Raji (cell line): Measurements from ENCODE around the gene ALDH1L2.

Experiments used
- POLR2A ChIP-seq: IDR thresholded peaks from 2 replicates; pipeline ENCODE4 v1.6.1; 2011; ENCODE audit warnings: low read depth, low read length, control low read depth; ENCODE audit not compliant: insufficient read depth

ALDH1L2 gene

DNA sequence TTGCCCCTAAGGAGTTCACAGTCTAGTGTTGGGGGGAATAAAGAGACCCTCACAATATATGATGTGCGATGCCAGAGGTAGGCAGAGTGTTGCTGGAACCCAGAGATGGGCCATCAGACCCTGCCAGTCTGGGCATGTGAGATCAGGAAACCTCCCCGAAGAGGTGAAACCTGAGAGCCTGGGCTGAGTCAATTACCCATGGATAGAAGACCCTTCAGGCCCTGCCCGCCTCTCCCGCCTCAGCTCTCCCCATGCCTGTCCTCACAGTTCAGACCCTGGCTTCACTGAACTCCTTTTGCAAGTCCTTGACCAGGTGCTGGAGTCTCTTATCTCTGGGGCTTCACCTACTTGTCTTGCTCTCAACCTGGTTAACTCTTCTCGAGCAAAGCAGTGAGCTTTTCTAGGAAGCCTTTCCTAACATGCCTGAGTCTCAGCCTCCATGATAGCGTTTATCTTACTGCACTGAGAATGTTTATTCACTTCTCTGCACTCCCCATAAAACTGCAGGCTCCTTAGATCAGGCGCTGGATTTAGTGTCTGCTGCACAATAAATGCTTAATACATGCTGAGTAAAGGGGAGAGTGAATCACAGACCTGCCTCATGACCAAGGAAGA, 19.6 kb downstream of the ALDH1L2 start:
- TF ChIP-seq POLR2A: no peak

DNA sequence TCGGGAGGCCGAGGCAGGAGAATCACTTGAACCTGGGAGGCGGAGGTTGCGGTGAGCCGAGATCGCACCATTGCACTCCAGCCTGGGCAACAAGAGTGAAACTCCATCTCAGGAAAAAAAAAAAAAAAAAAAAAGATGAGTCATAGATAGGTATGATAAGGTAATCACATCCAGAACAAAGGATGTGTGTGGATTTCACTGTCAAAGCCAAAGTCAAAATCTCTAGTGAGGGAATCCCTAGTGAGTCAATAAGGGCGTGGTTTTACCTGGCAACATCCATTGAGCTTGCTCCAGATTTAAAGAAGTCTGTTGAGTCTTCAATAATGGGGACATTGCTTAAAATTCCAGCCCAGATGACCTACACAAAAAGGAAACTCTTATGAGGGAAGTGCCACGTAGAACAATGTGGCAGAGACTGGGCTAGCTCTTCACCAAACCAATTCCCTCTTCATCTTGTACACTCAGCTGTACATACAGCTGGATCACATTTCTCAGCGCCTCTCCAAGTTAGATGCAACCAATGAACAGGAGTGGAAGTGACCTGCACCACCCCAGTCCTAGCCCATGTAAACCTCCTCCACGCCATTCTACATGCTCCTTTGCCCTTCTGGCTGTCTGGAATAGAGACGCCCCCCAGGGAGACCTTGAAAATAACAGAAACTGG, 23.4 kb downstream of the ALDH1L2 start:
- no peak for TF ChIP-seq POLR2A

DNA sequence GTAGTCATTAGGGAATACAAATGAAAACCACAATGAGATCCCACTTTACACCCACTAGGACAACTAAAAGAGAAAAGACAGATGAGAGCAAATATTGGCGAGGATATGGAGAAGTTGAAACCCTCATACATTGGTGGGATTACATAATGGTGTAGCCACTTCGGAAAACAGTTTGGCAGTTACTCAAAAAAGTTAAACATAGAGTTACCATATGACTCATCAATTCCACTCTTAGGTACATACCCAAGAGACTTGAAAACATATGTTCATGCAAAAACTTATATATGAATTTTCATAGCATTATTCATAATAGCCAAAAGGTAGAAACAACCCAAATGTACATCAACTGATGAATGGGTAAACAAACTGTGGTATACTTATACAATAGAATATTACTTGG, 27.1 kb downstream of the ALDH1L2 start:
- no peak for TF ChIP-seq POLR2A

DNA sequence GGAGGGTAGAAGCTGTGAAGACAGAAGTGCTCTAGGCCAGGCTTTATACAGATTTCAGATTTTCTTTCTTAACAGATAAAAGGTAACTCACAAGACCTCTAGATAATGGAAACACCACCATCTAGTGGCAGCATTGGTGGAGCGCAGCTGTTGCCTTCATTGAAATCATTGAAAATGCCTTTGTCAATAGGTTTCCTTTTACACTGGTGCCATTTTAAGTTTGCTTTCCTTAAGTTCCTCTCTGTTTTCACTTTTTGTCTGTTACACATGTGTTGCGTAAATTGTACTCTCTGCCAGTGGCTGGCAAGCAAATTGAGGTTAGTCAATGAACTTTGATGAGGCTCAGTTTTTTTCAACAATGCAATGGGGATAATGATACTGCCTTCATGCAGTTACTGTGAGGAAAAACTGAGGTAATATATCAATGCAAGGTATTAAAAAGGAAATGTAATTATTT, 31.1 kb downstream of the ALDH1L2 start:
- TF ChIP-seq POLR2A: no peak

DNA sequence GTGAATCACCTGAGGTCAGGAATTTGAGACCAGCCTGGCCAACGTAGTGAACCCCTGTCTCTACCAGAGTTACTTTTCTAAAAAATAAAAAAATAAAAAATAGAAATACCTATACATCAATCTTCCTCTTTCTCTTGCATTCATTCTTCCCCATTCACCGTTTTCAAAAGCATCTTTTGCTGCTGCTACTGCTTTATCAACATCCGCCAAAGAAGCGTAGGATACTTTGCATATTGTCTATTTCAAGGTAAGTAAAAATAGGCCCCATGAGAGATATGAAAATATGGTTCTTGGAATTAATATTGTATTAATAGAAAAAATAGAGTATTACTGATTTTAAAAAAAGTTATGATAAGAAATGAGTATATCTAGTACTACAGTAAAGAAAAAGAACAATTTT, 32.3 kb downstream of the ALDH1L2 start:
- TF ChIP-seq POLR2A: no peak

DNA sequence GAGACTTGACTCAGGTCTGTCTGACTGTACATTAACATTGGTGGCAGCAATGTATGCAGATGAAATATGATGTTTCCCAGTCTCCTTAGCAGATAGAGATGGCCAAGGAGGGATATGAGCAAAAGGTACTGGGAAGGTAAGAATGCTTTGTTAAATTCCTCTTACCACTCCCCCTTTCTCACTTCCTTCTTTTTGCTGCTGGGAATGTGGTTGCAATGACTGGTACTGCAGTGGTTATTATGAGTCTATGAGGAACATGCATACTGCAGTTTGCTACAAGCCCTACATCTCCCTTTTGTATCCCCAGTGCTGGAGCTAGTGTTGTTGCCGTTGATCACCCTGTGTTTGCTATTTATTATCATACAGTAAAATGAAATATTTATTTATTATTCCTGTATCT, 35.9 kb downstream of the ALDH1L2 start:
- TF ChIP-seq POLR2A: no peak

DNA sequence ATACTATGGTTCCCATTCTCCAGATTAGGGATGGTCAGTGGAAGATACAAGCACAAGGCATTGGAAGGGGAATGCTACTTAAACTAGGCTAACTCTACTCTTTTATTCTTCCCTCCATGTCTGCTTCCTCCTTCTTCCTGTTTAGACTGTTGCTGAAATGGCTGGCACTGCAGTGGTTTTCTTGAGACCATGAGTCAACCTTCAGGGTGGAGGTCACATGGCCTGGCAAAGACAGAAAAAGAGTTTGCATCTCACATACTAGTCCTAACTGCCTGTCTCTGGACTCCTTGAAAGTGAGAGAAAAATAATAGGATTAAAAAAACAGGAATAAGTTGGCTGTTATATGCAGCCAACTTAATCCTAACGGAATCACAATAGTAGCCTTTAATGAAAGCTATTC, 37.0 kb downstream of the ALDH1L2 start:
- TF ChIP-seq POLR2A: no peak

DNA sequence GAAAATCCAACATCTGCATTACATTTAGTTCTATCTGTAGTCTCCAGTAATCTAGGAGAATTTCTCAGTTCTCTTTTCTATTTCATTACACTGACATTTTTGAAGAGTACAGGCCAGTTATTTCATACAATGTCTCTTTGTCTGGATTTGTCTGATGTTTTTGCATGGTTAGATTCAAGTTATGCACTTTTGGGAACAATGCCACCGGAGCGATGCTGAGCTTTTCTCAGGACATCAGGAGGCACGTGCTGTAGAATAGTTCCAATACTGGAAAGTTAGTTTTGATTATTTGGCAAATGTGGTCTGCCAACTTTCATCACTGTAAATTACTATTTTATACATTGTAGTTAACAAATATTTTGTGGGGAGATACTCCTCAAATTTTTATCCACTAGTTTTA, 43.1 kb downstream of the ALDH1L2 start:
- TF ChIP-seq POLR2A: no peak

DNA sequence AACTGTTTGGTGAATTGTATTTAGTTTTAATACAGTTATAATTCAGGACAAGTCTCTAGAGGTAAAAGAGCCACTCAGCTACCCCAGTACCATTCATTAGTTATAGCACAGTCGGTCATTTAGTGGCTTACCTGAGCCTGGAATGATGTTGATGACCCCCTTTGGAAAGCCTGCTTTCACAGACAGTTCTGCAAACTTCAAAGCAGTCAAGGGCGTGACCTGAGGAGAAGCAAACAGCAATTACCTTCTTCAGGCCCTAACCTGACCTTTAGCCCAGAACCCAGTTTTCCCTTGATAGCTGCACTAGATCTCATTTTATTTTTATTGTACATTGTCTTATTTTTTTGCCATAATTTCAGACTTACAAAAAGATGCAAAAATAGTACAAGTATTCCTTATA, 43.8 kb downstream of the ALDH1L2 start:
- no peak for TF ChIP-seq POLR2A

DNA sequence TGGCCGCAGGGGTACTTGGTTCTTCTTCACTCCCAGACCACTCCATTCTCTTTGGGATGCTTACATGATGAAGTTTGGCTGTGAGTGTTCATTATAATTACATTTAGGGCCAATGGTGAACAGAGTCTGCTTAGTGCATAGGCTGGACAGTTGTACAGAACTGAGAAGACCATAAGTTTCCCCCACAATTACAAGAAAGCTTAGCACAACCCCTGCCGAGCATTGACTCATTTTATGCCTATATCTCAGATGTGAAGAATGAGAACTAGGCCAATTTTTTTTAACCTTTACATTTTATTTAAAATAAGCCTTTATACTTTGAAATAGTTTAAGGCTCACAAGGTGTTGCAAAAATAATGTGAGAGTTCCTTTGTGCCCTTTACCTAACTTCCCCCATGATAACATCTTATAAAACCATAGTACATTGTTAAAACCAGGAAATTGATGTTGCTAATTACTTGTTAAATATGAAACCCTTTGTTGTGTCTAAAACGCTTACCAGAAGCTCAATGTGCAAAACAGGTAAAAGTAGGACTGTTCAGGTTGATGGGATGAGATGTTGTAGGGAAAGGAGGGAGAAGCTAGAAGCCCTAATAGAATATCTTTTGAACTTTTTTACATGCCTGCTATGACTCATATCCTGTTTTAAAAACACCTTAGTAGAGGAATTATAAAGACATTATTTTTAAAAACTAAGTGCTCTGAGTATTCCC, 47.2 kb downstream of the ALDH1L2 start:
- TF ChIP-seq POLR2A: no peak

DNA sequence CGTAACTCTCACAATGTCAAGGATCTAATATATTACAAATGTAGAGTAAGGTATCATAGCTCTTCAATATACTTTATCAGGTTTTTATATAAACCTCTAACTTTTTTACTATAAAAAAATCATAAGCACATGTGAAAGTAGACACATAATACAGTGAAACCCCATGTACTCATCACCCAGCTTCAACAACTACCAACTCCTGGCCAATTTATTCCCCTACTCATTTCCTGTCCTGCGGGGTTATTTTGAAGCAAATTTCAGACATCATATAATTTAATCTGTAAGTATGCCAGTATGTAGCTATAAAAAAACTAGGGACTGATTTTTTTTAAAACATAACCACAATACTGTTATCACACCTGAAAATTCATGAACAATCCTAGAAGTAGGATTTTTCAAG, 50.4 kb downstream of the ALDH1L2 start:
- TF ChIP-seq POLR2A: no peak

DNA sequence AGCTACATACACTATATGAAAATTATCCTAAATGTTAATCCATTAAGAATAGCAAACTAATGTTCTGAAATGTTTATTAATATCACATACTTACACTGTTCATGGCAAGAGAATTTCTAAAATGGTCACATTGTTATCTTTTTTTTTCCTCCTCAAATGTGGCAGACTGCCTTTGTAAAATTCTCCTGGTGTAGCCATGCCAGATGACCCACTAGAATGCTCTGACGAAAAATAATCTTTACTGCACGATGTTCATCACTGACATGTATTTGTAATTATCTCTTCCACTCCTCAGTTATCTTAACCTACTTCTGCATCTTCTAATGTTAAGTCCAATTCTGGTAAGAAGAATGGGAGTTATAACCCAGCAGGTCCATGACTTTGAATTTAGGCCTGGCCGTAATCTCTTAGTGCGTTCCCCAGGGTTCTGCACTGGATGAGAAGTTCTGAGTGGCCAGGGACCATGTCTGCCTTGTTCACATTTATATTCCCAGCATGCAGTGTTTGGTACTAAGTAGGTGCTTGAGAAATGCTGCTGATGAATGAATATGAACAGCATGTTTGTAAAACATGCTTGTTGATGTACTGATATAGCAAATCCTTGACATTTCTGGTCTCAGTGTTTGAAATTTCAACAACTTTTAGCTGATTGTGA, 51.4 kb downstream of the ALDH1L2 start:
- TF ChIP-seq POLR2A: no peak

DNA sequence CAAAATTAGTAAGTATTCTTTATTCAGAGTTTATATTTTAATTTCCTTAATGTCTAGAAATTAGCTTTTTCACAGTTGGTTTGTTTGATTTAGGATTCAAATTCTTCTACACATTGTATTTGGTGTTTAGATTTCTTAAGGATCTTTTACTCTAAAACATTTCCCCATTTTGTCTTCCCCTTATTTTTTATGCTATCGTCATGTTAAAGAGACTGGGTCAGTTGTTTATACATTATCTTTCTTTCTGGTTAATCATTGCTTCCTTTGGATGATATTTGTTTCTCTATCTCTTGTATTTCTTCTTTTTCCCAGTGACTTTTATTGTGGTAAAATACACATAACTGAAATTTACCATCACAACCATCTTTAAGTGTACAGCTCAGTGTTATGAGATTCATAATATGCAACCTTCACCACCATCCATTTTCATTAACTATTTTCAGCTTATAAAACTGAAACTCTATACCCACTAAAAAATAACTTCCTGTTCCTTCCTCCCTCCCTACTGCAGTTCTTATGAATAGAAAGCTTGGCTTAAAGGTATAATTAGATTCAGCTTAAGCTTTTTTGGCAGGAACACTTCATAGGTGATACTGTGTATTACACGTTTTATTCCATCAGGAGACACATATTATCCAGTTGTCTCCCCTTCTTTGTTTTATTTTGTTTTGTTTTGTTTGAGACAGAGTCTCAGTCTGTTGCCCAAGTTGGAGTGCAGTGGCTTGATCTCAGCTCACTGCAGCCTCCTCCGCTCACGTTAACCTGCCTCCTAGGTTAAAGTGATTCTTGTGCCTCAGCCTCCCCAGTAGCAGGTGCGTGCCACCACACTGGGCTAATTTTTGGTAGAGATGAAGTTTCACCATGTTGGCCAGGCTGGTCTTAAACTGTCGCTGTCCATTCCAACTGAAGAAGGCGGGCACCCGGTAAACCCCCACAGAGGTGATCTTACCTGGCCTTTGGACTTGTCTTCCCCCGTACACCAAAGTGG, 53.1 kb downstream of the ALDH1L2 start:
- no peak for TF ChIP-seq POLR2A

DNA sequence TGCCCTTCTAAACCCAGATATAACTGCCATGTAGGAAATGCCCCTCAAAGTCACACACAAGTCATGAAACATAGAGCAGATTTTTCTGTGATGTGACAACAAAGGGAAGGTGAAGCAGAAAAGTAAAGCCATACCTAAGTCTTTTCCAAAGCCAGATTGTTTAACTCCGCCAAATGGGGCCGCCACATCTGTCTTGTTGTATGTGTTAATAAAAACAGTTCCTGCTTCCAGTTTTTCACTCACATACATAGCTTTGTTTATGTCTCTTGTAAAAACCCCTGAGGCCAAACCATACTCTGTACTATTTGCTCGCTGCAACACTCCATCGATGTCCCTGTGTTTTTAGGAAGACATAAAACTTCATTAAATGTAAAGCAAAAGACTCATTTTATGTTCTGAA, 57.8 kb downstream of the ALDH1L2 start:
- no peak for TF ChIP-seq POLR2A

DNA sequence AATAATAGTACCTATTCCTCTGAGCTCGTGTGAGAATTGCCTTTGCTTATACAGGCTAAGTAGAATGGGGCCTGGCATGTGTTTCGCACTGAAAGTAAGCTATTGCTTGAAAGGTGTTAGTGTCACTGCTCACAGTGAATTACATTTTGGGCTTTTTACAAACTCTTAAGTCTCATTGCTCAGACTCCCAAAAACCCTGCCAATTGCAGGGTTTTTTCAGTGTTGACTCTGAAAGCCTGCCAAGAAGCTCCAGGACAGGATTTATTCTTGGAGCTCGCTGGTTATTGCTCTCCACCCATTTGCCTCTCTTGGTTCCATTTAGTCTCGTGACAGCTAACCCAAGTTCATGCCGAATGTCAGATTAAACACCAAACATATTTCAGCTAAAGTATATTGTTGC, 58.4 kb downstream of the ALDH1L2 start:
- no peak for TF ChIP-seq POLR2A
